HG03565 (cell line): ENCODE data around the gene ZFPM1.

ENCODE experiments used
- ATAC-seq: cut with Tn5 transposase; IDR thresholded peaks from one replicate; pipeline ENCODE4 v1.9.1; 2021; ENCODE audit warnings: mild to moderate bottlenecking, moderate library complexity; ENCODE audit not compliant: unreplicated experiment

ZFPM1 gene

DNA sequence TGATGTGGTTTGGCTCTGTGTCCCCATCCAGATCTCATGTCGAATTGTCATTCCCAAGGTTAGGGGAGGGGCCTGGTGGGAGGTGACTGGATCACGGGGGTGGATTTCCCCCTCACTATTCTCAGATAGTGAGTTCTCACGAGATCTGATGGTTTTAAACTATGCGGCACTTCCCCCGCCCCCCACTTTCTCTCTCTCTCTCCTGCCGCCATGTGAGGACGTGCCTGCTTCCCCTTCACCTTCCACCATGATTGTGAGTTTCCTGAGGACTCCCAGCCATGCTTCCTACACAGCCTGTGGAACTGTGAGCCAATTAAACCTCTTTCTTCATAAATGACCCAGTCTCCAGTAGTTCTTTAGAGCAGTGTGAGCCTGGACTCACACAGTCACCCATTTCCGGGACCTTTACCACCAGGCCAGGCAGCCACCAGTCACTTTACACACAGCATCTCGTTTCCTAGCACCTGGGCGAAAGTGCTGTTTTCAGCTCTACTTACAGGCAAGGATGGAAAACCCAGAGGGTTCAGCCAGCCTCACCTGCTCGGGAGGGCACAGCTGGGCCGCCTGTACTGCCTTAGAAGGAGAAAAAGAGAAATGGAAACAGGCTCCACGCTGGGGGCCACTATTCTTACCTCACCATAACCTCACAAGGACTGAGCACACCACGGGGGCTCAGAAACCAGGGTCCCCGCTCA, 103.4 kb downstream of the ZFPM1 start:
- ATAC-seq = no peak

DNA sequence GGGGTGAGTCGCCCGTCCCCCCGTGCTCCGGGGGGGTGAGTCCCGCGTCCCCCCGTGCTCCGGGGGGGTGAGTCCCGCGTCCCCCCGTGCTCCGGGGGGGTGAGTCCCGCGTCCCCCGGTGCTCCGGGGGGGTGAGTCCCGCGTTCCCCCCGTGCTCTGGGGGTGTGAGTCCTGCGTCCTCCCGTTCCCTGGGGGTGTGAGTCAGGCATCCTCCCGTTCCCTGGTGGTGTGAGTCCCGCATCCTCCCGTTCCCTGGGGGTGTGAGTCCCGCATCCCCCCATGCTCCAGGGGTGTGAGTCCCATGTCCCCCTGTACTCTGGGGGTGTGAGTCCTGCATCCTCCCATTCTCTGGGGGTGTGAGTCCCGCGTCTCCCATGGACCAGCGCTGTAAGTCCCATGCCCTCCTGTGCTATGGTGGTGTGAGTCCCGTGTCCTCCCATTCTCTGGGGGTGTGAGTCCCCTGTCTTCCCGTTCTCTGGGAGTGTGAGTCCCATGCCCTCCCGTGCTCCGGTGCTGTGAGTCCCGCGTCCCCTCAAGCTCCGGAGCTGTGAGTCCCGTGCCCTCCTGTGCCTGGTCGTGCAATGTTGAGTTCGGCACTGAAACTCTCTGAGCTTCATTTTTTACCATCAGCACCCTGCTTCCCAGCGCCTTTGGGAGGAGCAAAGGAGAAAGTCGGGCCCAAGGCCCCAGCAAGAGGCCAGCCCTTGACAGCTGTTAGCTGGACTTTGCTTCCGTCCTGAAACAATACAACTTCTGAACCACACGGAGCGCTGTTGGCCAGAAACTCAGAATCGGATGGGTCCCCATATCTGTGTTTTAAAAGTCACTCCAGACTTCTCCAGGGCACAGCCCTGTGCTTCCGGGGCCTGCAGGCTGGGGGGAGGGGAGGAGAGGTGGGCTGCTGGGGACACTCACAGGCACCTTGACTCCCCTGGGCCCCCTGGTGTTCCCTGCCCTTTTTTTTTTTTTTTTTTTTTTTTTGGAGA, 105.7 kb downstream of the ZFPM1 start:
- no peak for ATAC-seq

DNA sequence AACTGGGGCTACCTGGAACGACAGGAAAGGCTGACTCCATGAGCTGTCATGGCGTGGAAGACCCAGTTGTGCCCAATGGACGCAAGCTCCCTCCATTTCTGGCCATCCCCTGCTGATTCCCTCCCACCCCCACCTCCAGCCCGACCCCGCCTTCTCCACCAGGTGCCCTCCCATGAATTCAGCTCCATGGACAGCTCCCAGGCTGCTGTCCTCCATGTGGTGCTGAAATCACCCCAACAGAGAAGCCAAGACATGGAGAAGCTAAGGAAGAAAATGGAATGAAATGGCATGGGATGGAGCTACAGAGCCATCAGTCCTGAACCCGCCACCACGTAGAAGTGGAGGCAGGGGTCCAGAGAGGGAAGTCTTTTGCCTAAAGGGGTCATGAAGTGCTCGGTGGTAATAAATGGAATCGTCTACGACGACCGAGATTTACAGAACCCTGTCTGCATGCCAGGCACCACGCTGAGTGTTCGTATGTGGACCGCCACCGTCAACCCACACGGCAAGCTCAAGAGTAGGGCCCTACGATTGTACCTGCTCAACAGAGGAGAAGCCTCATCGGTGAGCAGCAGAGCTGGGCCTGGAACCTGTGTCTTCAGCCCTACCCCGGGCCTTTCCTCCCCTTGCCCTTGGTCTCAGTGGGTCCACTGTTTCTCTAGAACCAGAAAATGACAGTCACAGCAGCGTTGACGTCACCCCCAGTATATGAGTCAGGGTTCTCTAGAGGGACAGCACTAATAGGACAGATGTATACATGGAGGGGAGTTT, 107.8 kb downstream of the ZFPM1 start:
- no peak for ATAC-seq

DNA sequence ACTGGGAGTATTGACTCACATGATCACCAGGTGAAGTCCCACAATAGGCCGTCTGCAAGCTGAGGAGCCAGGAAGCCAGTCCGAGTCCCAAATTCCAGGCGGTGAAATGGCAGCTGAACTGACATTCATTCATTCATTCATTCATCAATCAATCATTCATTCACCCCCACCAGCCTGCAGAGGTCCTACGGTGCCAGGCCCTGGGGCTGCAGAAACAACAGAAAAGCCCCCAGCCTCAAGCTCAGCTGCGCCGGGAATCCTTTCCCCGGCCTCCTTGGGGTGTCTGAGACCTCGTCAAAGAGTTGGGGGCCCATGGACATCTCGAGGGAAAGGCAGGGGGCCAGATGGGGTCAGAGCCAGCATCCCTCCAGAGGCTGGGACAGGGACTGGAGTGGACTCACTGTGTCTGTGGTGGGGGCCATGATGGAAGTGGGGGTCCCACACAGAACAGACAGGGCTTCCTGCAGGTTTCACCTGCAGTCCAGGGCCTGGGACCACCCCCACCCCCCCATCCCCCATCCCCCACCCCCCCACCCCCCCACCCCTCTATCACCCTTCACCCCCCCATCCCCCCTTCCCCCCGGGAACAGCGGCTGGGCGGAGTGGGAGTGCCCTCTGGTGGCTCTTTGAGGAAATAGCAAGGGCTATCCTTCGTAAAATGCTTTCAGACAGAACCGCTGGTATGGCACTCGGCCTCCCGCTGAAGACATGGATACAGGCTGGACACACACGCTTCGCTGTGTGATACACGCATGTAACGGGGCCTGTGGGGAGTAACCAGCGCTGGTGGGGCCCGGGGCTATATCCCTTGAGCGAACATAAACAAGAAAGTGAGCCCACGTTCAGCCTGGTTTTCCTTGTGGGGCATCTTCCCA, 108.6 kb downstream of the ZFPM1 start:
- ATAC-seq = no peak

DNA sequence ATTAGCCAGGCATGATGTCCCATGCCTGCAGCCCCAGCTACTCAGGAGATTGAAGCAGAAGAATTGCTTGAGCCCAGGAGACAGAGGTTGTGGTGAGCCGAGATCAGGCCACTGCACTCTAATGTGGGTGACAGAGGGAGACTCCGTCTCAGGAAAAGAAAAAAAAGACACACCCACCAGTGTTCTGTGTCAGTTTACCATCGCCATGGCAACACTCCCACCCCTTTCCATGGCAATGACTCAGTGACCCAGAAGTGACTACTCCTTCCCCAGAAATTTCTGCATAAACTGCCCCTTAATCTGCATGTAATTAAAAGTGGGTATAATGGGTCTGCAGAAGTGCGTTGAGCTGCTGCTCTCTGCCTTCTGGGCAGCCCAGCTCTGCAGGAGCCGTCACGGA, 113.1 kb downstream of the ZFPM1 start:
- no peak for ATAC-seq

DNA sequence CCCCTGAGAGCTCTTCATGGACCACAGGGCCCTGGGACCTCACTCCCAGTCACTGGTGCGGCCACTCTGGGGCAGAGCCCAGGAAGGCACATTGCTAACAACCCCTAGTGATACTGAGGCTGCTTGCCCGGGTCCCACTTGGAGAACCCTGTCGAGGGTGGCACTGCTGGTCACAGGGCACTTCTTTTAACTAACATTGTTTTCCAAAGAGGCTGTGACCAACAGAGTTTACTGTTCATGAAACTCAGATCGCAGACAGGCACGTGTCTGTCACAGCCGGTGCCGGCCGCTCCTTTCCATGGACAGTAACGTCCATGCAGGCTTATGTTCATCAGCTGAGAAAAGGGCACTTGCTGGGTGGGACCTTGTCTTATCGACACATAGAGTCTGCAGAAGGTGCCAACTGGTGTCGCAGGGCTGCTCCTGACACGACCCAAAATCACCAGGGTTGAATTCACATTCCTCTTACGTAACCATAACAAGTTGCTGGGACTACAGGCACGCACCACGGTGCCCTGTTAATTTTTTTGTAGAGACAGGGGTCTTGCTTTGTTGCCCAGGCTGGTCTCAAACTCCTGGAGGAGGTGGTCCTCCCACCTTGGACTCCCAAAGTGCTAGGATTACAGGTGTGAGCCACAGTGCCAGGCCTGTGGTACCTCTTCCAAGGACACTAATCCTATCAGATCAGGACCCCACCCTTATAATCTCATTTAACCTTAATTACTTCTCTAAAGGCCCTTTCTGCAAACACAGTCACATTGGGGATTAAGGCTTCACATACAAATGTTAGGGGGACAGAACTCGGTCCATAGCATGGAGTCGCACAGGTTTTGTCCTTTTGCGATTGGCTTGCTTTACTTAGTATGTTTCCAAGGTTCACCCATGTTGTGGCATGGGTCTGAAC, 115.9 kb downstream of the ZFPM1 start:
- no peak for ATAC-seq

DNA sequence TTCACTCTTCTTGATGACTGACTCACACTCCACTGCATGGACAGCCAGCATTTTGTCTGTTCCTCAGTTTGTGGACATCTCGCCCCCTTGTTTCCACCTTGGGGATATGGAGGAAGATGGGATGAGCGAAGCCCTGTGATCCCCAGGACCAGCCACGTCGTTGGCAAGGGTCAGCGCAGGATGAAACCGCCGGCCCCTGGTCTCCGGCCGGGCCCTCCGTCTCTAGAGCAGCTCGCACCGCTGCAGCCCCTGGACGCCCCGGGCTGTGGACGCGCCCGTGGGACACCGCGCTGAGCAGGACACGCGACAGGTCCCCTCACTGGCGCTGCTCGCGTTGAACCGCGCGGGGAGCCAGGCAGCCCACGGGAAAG, 116.5 kb downstream of the ZFPM1 start:
- peak; percentile 6 for ATAC-seq

DNA sequence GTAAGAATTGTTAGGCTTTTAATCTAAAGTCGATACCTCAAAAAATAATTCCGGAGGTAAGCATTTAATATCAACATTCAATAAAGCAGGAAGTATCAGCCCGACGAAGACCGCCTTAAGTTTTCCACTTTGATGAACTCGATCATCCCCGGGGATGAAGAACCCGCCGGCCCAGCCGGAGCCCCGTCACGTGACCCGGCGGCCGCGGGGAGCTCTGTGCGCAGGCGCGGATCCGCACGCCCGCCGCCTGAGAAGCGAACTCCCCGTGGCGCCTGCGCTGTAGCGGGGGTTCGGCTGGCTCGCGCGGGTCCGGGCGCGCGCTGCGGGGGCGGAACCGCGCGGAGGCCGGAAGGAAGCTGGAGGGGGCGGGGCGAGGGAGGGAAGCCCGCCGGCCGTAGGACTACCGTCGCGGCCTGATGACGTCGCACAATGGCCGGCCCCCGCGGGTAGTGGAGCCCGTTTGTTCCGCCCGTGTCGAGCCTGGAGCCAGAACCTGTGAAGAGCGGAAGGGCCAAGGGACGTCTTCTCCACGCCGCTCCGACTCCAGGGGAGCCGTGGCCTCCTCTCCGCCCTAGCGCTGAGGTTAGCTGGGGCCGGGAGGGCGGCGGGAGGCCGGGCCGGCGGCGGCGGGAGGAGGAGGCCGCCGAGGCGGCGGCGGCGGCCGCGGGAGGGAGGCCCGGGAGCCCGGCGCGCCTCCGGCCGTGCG, 117.1 kb downstream of the ZFPM1 start, which contains the start of gene ZC3H18:
Gene ZC3H18, plus strand, starts transcription at position 419 of the 706 bp plus-strand sequence. CDS start 6,721 bp downstream, outside the sequence.
- peak; percentile 55 for ATAC-seq

DNA sequence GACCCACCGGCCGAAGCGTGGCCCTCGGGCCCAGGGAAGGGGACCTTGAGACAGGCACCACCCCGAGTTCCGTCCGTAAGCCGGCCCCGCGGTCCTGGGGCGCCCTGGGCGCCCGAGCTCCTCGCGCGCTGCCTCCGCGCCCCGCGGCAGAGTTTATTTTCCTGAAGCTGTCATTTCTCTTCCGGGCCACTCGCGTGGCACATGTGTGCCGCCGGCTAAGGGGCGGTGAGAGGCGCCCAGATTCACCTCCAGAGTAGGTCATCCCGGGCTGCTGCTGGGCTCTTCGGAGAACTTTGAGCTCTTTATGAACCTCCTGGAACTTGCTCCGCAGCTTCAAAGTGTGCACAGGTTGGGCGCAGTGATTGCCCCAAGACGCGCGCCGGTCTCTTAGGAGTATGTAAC, 117.6 kb downstream of the ZFPM1 start:
- peak; percentile 22 for ATAC-seq

DNA sequence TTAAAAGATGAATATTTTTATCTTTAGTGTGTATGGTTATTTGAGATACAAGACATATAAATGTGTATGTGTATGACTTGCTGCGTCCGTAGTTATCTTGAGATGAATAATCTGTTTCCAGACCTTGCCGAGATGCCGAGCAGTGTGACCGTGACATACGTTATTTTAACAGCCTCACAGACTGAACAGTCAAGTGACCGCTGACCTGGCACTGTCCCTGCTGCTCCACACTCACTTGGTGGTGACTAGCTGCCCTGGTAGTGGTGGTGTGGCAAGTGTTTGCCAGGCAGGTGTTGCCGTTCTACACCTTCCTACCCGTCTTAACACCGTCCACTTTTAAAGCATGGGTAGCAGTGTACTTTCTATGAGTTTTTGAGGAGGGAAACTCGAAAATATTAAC, 122.2 kb downstream of the ZFPM1 start:
- no peak for ATAC-seq

DNA sequence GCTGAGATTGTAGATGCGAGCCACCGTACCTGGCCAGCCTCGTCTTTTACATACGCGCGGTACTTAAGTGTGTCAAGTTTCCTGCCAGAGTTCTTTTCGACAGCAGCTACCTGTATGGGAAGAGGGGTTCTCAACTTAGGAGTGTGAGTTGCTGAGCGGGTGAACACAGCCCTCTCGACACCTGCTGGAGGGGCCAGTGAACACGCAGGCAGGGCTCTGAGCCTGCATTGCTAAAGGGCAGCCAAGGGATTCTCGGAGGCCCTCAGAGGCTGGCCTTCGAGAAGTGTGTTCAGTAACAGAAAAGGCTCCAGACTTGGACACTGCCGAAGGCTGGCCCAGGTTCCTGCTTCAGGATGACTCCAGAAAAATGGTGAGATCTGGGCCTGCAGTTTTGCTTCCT, 123.2 kb downstream of the ZFPM1 start:
- ATAC-seq = no peak

DNA sequence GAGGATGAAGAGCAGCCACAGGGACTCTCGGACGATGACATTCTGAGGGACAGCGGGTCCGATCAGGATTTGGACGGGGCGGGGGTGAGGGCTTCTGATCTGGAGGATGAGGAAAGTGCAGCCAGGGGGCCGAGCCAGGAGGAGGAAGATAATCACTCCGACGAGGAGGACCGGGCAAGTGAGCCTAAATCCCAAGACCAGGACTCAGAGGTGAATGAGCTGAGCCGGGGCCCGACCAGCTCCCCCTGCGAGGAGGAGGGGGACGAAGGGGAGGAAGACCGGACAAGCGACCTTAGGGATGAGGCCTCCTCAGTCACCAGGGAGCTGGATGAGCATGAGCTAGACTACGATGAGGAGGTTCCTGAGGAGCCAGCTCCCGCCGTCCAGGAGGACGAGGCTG, 124.1 kb downstream of the ZFPM1 start:
- no peak for ATAC-seq

DNA sequence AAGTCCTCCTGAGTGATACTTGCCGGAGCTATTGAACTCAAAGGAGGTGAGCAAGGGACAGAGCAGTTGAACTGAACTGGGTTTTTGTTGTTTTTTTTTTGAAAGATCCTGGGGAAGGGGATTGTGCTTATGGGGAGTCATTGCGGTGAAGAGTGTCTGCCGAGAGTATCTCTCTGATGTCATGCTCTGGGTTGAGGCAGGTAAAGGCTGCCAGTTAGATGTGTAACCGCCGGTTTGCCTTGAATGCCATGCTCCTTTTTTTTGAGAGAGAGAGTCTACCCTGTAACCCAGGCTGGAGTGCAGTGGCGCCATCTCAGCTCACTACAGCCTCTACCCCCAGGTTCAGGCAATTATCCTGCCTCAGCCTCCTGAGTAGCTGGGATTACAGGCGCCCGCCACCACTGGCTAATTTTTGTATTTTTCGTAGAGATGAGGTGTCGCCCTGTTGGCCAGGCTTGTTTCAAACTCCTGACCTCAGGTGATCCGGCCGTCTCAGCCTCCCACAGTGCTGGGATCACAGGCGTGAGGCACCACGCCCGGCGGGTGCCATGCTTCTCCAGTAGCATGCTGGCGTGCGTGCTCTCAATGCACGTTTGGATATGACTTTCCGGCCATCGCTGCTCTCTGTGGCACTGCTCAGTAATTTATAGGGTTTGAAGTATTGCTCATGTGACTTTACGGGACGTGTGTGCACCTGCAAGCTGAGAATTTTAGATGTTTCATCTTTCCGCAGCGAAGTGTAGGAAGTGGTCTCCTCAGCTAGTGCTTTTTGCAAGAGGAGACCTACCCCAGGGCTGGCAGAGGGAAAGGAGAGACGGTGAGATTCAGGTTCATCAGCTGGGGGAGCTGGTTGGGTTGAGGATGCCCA, 125.6 kb downstream of the ZFPM1 start:
- ATAC-seq = no peak

DNA sequence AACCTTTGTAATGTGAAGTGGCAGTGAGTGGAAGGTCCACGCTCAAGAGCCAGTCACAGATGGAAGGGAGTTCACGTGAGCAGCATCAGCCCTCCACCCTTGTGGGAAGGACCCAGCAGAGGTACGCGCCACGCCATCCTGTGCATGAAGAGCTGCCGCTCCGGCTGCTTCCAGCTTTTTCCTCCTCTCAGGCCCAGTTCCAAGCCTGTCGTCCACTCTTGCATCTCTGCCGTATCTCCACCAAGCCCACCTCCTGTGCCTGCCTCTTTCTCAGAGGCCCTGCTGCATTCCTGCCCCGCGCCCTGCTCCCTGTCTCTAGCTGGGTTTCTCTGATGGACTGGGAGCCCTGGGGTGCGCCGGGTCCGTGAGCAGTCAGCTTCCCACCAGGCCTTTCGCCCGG, 127.3 kb downstream of the ZFPM1 start:
- no peak for ATAC-seq

DNA sequence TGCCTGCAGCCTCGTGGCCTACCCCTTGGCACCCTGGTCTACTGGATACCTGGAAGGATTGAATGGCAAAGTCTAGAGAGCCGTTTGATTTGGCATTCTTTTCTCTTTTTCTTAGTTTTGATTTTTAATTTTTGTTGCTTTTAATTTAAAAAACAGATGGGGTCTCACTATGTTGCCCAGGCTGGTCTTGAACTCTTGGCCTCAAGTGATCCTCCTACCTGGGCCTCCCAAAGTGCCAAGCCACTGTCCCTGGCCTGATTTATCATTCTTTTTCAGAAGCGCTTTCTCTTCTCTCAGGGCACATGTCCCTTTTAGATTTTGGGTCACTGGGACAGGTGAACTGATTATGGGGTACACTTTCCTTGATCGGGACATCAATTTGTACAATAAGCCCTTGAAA, 128.0 kb downstream of the ZFPM1 start:
- no peak for ATAC-seq

DNA sequence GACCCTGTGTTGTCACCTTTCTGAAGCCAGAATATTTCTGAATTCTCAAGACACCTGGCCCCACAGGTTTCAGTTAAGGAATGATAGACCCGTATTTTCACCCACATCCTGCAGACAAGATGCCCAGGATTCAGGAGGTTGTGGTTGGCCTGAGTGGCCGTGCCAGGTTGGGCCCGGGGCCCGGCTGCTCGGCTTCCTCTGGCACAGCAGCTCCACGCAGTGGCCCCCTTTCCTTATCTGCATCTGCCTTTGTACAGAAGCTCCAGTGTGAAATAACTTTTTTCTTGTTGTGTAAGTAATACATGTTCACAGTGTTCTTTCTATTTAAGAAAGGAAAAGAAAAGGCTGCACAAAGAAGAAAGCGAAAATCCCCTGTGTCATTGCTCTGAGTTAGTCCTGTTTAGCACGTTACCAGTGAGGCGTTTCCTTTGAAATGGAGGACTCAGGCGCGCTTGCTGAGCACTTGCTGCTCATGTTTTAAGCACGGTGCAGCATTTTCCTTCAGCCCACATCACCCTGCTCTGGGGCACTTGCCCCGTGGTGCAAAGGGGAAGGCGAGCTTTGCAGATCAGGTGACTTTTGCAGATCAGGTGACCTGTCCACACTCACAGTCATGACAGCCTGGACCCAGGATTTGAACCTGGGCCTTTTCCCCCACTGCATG, 130.0 kb downstream of the ZFPM1 start:
- no peak for ATAC-seq

DNA sequence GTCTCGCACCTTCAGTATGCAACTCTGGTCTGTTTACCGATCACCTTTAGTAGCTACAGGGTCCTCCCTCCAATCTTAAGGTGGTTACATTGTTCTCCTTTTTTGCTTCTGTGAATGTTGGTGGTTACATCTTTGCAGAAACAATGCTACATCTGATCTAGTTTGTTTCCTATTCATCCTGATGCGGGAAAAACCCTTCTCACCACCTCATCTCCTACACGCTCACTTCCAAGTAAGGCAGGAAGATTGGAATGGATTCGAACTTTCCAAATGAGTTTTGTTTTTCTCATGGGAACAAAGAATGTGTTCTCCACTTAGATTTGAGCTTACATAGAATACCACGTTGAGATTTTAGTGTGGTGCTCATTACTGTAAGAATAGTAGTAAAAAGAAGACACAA, 131.6 kb downstream of the ZFPM1 start:
- no peak for ATAC-seq
